ENCODE results near the gene SH3PXD2A. TPM values are rescaled to one million over a fixed set of nuclear protein-coding genes. Genes with fewer than 3 reads are reported as not detected.

The SH3PXD2A gene
- total RNA-seq, 1 donor from 2014 or later: 12.4 TPM

DNA sequence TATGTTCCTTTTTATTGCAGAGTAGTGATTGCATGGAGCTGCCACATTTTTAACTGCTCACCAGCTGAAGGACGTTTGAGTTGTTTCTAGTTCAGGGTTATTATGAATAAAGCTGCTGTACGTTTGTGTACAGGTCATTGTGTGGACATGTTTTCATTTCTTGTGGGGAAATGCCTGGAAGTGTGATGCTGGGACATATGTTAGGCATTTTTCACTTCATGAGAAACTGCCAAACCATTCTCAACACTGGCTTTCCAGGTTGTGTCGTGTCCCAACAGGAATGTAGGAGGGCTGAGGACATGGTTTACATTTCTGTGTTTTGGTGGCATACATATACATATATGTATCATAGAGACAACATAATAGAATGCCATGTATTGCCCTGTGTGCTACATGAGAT, 288.8 kb downstream of the SH3PXD2A start:
- DNase-seq (ENCODE audit: low read depth): peak; percentile 72
- TF ChIP-seq, protein P1, sequence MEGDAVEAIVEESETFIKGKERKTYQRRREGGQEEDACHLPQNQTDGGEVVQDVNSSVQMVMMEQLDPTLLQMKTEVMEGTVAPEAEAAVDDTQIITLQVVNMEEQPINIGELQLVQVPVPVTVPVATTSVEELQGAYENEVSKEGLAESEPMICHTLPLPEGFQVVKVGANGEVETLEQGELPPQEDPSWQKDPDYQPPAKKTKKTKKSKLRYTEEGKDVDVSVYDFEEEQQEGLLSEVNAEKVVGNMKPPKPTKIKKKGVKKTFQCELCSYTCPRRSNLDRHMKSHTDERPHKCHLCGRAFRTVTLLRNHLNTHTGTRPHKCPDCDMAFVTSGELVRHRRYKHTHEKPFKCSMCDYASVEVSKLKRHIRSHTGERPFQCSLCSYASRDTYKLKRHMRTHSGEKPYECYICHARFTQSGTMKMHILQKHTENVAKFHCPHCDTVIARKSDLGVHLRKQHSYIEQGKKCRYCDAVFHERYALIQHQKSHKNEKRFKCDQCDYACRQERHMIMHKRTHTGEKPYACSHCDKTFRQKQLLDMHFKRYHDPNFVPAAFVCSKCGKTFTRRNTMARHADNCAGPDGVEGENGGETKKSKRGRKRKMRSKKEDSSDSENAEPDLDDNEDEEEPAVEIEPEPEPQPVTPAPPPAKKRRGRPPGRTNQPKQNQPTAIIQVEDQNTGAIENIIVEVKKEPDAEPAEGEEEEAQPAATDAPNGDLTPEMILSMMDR (IDR thresholded peaks at IDR 0.05; ENCODE audit: insufficient read depth, low read length, severe bottlenecking): no peak
- H3K4me3 ChIP-seq (ENCODE audit: low read depth, low read length): no peak overlapping the region
- no peak for FAIRE-seq
- H3K36me3 ChIP-seq (ENCODE audit: control insufficient read depth, insufficient read depth, low read length): no peaks in the 10 kb centered on the region
- H3K27me3 ChIP-seq (ENCODE audit: control insufficient read depth, insufficient read depth, low read length): no peaks in the 10 kb centered on the region

DNA sequence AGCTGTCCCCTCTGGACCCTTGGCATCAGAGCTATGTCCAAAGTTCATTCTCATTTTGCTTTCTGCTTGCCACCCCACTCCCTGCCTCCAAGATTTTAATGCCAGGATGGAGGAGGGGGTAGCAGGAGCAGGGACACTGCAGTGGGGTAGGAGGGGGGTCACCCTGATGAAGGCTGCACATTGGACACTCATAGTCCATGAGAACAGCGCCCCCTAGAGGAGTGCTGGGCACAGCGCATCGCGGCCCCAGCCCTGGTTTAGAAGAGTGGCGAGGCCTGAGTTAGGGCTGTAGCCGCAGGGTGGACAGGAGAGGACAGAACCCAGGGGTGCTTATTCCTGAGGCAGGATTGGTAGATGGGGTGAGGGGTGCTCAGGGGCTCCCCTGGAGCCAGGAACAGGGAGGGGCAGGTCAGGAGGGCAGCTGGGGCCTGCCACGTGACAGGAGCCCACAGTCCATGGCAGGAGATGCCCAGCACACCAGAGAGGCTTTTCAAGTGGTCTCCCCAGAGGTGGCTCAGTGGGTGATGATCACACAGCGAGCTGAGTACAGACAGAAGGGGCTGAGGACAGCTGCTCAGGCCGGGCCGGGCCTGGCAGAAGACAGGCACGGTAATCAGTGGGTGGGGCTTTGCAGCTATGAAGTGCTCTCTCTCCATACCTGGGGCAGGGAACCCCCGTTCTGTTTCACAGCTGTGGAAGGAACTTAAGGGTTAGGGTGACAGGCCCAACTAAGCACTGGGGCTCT, 290.4 kb downstream of the SH3PXD2A start:
- H3K36me3 ChIP-seq (ENCODE audit: control insufficient read depth, insufficient read depth, low read length): no peaks in the 10 kb centered on the region
- no peaks in the 10 kb centered on the region for H3K27me3 ChIP-seq (ENCODE audit: control insufficient read depth, insufficient read depth, low read length)
- TF ChIP-seq, protein P1 (IDR thresholded peaks at IDR 0.05; ENCODE audit: insufficient read depth, low read length, severe bottlenecking): peak; percentile 62
- no peak for FAIRE-seq
- DNase-seq (ENCODE audit: low read depth): no peak
- H3K4me3 ChIP-seq (ENCODE audit: low read depth, low read length): no peak overlapping the region

DNA sequence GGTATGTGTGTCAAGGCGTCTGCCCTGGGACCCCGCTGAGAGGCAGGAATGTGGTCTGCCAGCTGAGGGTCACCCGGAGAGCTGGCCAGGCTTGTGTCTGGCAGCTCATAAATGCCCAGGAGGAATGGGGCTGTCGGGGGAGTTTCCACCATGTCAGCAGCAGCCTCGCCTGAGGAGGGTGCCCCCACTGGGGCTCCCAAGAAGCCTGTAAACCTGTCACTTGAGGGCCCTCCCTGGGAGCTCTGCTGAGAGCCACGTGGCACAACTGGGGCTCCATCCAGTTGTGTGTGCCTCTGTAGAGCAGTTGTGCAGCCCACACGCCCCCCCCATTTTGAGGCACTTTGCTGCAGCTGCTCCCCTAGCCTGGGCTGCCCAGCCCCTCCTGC, 291.3 kb downstream of the SH3PXD2A start:
- H3K4me3 ChIP-seq (ENCODE audit: low read depth, low read length): no peak overlapping the region
- DNase-seq (ENCODE audit: low read depth): no peak
- no peaks in the 10 kb centered on the region for H3K36me3 ChIP-seq (ENCODE audit: control insufficient read depth, insufficient read depth, low read length)
- TF ChIP-seq, protein P1 (IDR thresholded peaks at IDR 0.05; ENCODE audit: insufficient read depth, low read length, severe bottlenecking): no peak
- H3K27me3 ChIP-seq (ENCODE audit: control insufficient read depth, insufficient read depth, low read length): no peaks in the 10 kb centered on the region
- no peak for FAIRE-seq

DNA sequence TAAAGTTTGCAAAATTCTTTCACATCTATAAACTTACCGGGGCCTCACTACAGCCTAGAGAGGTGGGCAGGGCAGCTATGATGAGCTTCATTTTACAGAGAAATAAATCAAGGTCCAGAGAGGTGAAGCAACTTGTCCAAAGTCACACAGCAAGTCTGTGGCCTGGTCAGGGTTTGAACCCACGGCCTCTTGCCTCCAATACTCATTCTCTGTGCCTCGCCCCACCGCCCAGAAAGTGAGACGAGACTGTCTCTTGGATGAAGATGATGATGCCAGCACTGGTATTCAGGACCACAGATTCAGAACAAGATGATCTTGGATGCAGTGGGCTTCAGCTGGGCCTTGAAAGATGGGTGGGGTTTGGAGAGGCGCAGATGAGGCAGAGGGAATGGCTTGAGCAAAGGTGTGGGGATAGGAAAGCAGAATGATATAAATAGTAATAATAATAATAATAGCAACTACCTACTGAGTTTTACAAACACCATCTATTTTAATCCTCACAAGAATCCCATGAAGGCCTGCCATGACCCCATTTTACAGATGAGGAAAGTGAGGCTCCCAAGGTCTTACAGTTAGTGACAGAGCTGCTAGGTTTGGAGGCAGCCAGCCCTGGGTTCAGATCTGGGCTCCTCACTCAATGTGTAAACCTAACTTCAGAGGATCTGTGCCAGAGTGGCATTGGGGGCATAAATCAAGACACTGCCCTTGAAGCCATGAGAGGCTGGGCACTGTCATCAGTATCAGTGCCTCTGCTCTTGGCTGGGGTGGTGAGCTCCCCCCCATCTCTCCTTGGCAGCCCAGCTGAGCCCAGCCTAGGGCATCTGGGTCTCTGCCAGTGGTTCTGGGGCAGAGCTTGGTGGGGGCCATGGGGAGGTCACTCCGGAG, 291.9 kb downstream of the SH3PXD2A start:
- Histone ChIP-seq H3K27me3 (ENCODE audit: control insufficient read depth, insufficient read depth, low read length) (no peaks in the 10 kb centered on the region), H3K4me3 (ENCODE audit: low read depth, low read length) (no peak overlapping the region), H3K36me3 (ENCODE audit: control insufficient read depth, insufficient read depth, low read length) (no peaks in the 10 kb centered on the region)
- TF ChIP-seq, protein P1 (IDR thresholded peaks at IDR 0.05; ENCODE audit: insufficient read depth, low read length, severe bottlenecking): no peak
- DNase-seq (ENCODE audit: low read depth) (no peak), FAIRE-seq (no peak)

DNA sequence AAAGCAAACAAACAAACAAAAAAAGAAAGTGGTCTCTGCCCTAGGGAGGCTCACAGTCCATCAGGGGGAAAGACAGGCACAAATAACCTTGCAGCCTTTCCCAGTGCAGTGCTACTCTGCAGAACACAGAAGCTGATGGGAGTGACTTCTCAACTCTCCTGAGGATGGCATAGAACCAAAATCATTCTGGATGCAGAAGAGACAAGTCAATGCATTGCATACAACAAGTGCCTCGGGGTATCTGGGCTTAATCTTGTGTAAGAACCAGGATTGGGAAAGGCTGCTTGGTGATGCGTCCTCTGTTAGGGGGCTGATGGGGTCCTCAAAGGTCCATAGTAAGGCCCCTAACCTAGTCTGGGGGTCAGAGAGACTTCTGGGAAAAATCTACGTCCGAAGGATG, 293.0 kb downstream of the SH3PXD2A start:
- no peak for DNase-seq (ENCODE audit: low read depth)
- Histone ChIP-seq H3K36me3 (ENCODE audit: control insufficient read depth, insufficient read depth, low read length) (no peaks in the 10 kb centered on the region), H3K27me3 (ENCODE audit: control insufficient read depth, insufficient read depth, low read length) (no peaks in the 10 kb centered on the region), H3K4me3 (ENCODE audit: low read depth, low read length) (no peak overlapping the region)
- TF ChIP-seq, protein P1 (IDR thresholded peaks at IDR 0.05; ENCODE audit: insufficient read depth, low read length, severe bottlenecking): no peak
- FAIRE-seq: no peak
